A673 (cell line): ENCODE data around the gene LRRFIP1. TPM values are rescaled to one million over a fixed set of nuclear protein-coding genes. Genes with fewer than 3 reads are reported as not detected.

Experiments
- BruUV-seq: library from RNA; stranded (reverse); fragments of 400-500 nt; replicated peaks from 2 replicates; lab custom pipeline; 2021; lab: Mats Ljungman, UMichigan
- CTCF ChIA-PET: fragments of 300-600 bp; sonication (Branson Sonifier 250); formaldehyde crosslinking; loops from one replicate; lab custom pipeline; 2022; ENCODE audit warnings: antibody characterized with exemption; lab: Charles Lee
- POLR2A ChIA-PET: fragments of 300-600 bp; sonication (Branson Sonifier 250); formaldehyde crosslinking; loops from one replicate; lab custom pipeline; 2022; ENCODE audit warnings: antibody characterized with exemption; ENCODE audit not compliant: low non-redundant PET; lab: Charles Lee
- DNase-seq: peaks from one replicate; pipeline ENCODE4 v3.0.0-alpha.2; 2015; ENCODE audit warnings: low spot score
- H3K27ac ChIP-seq: fragments of 200-600 bp; sonication (generic); 2 replicates; pipeline ENCODE4 v1.5.1; 2016; ENCODE audit warnings: mixed run types, low read depth, mild to moderate bottlenecking, mixed read lengths, antibody characterized with exemption, low read length; ENCODE audit not compliant: poor library complexity, severe bottlenecking
- H3K27me3 ChIP-seq: fragments of 200-600 bp; sonication (generic); replicated peaks from 2 replicates; pipeline ENCODE4 v1.6.1; 2017; ENCODE audit warnings: mixed run types, low read depth, mild to moderate bottlenecking, mixed read lengths, antibody characterized with exemption, low read length; ENCODE audit not compliant: insufficient read depth, poor library complexity
- H3K36me3 ChIP-seq: fragments of 200-600 bp; sonication (generic); 2 replicates; pipeline ENCODE4 v1.6.1; 2016; ENCODE audit warnings: mixed run types, mild to moderate bottlenecking, mixed read lengths, antibody characterized with exemption, low read length; ENCODE audit not compliant: insufficient read depth, poor library complexity, severe bottlenecking
- H3K4me1 ChIP-seq: fragments of 200-600 bp; sonication (generic); 2 replicates; pipeline ENCODE4 v1.6.1; 2017; ENCODE audit warnings: mixed run types, mild to moderate bottlenecking, mixed read lengths, antibody characterized with exemption, low read length; ENCODE audit not compliant: insufficient read depth, poor library complexity, severe bottlenecking
- H3K4me3 ChIP-seq: fragments of 200-600 bp; sonication (generic); 2 replicates; pipeline ENCODE4 v1.5.1; 2016; ENCODE audit warnings: low read depth, mixed run types, mild to moderate bottlenecking, mixed read lengths, low read length; ENCODE audit not compliant: poor library complexity, severe bottlenecking
- H3K9me3 ChIP-seq: fragments of 200-600 bp; sonication (generic); 2 replicates; pipeline ENCODE4 v1.6.1; 2016; ENCODE audit warnings: mixed run types, low read depth, mild to moderate bottlenecking, mixed read lengths, antibody characterized with exemption, low read length; ENCODE audit not compliant: poor library complexity, severe bottlenecking
- CTCF ChIP-seq: fragments of 300-800, 200-600 bp; sonication (generic); conservative IDR thresholded peaks from 2 replicates; pipeline ENCODE4 v1.5.1; 2017; ENCODE audit warnings: low read depth, mild to moderate bottlenecking, antibody characterized with exemption, low read length, moderate library complexity, mixed read lengths
- EZH2 ChIP-seq: fragments of 200-600 bp; sonication (generic); IDR thresholded peaks from 2 replicates; pipeline ENCODE4 v1.6.1; 2017; ENCODE audit warnings: borderline replicate concordance, low read depth, mild to moderate bottlenecking, mixed read lengths, antibody characterized with exemption, low read length; ENCODE audit not compliant: poor library complexity, severe bottlenecking
- intact Hi-C: fragments of 100-400 bp; cut with micrococcal nuclease; formaldehyde crosslinking; loops from one replicate; pipeline ENCODE4 v1.10.0; 2022; ENCODE audit not compliant: unreplicated experiment
- total RNA-seq: library from RNA; stranded (reverse); gene quantifications from 2 replicates; pipeline ENCODE4 v1.2.3, GENCODE V29; 2021

LRRFIP1 gene
- total RNA-seq, 1 experiment from 2014 or later, result 69.3 TPM

DNA sequence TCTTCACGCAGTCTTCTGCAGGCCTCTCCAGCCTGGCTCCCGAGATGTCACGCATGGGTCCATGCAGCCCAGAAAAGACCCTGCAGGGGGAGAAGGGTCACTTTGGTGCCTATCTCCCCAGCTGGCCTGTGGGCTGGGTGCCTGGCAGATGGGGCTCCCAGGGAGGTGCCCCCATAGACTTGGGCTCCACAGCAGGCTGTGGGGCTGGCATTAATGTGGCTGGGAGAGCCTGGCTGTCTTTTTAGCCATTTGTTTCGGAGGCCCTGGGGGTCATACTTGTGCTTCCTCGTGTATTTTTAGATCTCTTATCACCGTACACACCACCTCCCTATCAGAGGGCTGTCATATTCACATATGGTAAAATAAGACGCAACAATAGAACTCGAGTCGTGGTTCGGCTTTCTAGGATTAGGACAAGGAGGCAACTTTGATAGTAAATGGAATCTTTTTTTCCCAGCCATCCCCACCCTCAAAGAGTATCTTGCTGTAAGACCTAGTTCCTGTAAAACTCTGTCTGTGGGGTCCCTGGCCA lies 74.5 kb downstream of the LRRFIP1 start:
- POLR2A ChIA-PET, result interaction anchor here (0.6 kb wide), 1 partner anchor 162 kb away, joined by 16 read pairs; no protein-coding TSS in a partner anchor
- no peak overlapping the region for H3K4me3 ChIP-seq
- no TSS peak for BruUV-seq
- H3K36me3 ChIP-seq, result no peaks in the 10 kb centered on the region
- CTCF ChIA-PET, result interaction anchor here (0.6 kb wide), 1 partner anchor 9 kb away, joined by 3 read pairs; no protein-coding TSS in a partner anchor
- H3K9me3 ChIP-seq, result no peaks in the 10 kb centered on the region
- no peaks in the 10 kb centered on the region for H3K27me3 ChIP-seq
- TF ChIP-seq EZH2 (no peak), CTCF (no peak)
- intact Hi-C loops, result no loop called here
- H3K4me1 ChIP-seq, result peaks cover 71% of the 10 kb centered on the region
- H3K27ac ChIP-seq, result peak overlapping the region; percentile 93
- DNase-seq, result no peak

DNA sequence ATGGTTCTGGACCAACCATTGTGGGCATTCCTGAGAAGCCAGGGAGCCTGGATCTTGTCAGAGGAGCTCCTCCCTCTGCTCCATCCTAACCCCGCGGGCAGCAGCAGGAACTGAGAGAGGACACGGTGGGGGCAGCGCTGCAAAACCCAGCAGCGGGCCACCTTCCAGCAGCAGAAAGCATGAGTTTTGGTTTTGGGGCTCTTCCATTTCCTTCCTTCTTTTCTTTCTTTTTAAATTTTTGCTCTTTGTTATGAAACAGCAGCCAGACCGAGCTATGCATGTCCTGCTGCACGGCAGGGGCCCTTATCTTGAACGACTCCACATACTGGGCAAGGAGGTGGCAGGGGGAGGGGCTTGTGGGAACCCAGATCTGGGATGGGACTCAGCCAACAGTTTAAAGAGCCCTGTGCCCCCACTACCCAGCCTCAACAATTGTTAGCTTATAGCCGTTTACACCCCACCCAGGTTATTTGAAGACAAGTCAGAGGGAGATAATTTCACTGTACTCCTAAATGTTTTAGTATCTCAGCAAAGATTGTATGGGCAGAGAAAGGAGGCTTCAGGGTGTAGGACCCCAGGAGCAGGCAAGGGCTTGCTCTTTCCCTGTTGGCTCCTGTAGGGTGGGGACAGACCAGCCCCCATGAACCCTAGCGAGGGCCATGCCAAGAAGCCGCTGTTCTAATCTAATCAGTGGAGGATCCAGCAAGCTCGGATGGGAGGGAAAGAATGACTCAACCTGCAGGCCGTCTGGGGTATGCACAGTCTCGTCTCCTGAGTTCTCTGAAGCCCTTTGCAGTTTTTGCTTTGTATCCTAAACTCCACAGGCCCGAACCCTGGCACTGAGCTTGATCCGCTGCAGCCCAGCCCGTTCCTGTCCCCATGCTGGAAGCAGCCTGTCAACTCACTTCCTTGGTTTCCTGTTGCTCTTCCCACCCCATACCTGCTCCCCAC lies 75.3 kb downstream of the LRRFIP1 start:
- BruUV-seq, result no TSS peak
- intact Hi-C loops, result no loop called here
- Histone ChIP-seq H3K27me3 (no peaks in the 10 kb centered on the region), H3K4me3 (peak overlapping the region; percentile 7), H3K36me3 (no peaks in the 10 kb centered on the region), H3K27ac (peak overlapping the region; percentile 93), H3K9me3 (no peaks in the 10 kb centered on the region), H3K4me1 (peaks cover 63% of the 10 kb centered on the region)
- CTCF ChIA-PET, result interaction anchor here (0.6 kb wide), 1 partner anchor 10 kb away, joined by 3 read pairs; no protein-coding TSS in a partner anchor
- TF ChIP-seq CTCF (no peak), EZH2 (no peak)
- DNase-seq, result peak; percentile 65
- POLR2A ChIA-PET, result interaction anchor here (0.6 kb wide), 1 partner anchor 161 kb away, joined by 16 read pairs; no protein-coding TSS in a partner anchor

DNA sequence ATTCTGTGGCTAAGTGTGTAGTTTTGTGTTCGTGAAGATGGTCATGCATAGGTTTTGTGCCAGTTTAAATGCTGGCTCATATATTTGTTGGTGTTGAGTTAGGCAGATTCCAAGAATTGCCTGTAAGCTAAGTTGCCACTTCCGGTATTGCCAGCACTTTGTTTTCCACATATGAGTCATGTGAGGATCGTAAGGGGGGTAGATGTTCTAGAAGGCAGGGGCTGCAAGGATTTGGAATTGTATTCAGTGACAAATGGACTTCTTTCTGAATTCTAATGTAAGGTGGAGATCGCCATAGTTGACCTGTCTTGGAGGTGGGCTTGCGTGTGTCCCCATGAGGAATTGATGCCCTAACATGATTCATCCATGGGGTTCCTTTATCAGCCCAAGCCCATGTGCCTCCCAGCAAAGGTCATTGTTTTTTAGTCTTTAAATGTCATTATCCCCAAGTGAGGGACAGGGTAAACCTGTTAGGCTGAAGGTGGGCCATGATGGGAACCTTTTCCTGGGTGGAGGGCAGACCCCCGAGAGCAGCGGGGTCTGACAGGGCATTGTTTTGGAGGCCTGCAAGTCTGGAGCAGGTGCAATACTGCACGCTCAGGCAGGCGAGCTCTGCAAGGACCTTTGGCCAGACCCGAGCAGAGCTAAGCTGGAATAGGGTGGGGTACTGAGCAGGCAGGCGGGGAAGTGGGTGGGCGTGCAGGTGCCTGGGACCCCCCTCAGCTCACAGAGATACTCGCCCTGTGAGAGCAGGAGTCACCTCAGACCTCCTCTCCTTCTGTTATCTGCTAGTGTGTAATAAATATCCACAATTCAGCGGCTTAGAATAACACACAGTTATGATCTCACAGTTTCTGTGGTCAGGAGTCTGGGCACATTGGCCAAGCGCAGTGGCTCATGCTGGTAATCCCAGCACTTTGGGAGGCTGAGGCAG lies 77.4 kb downstream of the LRRFIP1 start:
- no peak overlapping the region for H3K27ac ChIP-seq
- no peaks in the 10 kb centered on the region for H3K36me3 ChIP-seq
- H3K4me1 ChIP-seq, result peaks cover 43% of the 10 kb centered on the region
- CTCF ChIA-PET, result no interaction called here
- H3K9me3 ChIP-seq, result no peaks in the 10 kb centered on the region
- TF ChIP-seq CTCF (no peak), EZH2 (no peak)
- H3K4me3 ChIP-seq, result no peak overlapping the region
- DNase-seq, result peak; percentile 56
- no TSS peak for BruUV-seq
- H3K27me3 ChIP-seq, result no peaks in the 10 kb centered on the region
- POLR2A ChIA-PET, result interaction anchor here (0.7 kb wide), 1 partner anchor 577 kb away, joined by 3 read pairs; no protein-coding TSS in a partner anchor
- intact Hi-C loops, result no loop called here
